Measurements from ENCODE around the gene KCNMA1. TPM values are rescaled to one million over a fixed set of nuclear protein-coding genes. Genes with fewer than 3 reads are reported as not detected.

Gene KCNMA1
- polyA plus RNA-seq, 6 donors from 2014 or later: not detected

DNA sequence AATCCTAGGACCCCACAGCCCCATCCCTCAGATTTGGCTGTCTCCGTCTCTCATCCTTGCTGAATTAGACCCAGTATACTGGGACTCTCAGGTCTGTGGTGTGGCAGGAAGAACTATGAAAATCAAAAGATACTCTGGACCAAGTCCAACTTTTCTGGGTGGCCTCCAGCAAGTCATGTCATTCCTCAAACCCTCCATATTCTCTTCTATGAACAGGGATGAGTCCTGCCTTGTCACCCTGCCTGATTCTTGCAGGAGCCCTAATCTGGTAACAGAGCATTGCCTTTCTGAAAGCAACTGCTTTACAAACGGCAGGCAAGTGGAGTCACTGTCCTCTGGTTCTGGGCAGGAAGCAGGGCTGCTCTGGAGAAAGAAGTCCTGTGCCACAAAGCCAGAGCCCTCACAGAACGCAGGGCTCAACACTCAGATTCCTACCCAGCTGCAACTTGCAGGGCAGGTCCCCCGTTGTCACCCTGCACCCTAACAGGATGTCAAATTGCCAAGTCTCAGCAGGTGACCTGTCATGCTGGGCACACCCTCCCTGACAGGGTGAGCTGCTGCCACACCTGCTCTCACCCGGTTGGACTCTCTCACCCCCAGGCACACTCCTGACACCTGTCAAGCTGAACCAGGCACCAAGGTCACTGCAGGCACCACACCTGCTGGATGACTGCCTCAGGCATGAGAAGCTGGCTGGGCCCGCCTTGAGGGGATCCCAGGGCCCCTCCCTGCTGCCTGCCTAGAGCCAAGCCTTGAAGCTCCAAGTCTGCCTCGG is 227.7 kb downstream of the KCNMA1 start:
- Mint-ChIP-seq H3K4me3 (no peak overlapping the region), H3K4me1 (no peaks in the 10 kb centered on the region), H3K36me3 (no peaks in the 10 kb centered on the region), H3K27ac (no peak overlapping the region), H3K27me3 (peaks cover 0 to 15% (median 6%) of the 10 kb centered on the region in 3 donors), H3K9me3 (peaks cover 0 to 2% (median 0%) of the 10 kb centered on the region in 7 donors)
- ATAC-seq (ENCODE audit: low read depth in 2 of 2) (no peak), DNase-seq (no peak)

DNA sequence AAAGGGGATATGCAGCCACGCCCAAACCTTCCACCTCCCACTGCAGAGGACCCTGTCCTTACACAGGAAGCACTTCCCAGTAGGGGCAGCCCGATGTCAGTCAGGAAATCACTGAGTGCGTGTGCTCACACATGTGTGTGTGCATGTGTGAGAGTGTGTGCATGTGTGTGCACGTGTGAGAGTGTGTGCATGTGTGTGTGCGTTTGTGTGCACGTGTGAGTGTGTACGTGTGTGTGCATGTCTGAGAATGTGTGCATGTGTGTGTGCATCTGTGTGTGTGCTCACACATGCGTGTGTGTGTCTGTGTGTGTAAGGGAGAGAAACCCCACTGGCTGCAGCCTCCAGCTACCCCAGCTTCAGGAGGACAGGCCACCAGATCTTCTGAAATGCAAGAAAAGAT is 229.3 kb downstream of the KCNMA1 start:
- H3K27me3 Mint-ChIP-seq: peaks cover under 1 to 7% (median 6%) of the 10 kb centered on the region in 3 donors
- no peak overlapping the region for H3K27ac Mint-ChIP-seq

DNA sequence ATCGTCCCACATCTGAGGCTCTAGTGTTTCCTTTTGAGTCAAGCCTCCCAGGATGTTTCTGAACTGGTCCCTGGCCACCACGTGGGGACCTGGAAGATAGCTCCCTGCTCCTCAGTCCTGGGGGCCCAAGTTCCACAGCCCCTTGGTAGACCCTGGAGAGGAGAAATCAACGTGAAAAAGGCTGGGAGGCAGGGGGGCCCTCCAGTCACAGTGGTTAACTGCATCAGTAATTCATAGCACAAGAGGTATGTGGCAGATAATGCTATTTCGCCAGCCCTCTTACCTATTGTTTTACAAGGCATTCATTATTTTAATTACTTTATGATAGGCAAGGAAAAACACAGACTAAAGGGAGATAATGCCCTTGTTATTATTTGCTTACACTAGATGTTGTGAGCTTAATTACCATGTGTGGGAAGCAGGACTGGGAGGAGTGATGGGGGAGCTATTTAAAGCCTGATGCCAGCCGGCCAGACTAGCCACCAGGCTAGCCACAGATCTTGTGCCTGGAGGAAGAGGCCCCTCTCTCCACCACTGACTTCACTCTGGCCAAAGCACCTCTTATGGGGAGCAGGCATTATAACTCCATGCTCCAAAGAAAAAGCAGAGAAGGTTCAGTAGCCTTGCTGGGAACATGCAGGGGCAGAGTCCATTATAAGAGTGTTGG is 230.7 kb downstream of the KCNMA1 start:
- peaks cover 8 to 18% (median 9%) of the 10 kb centered on the region in 3 donors for H3K27me3 Mint-ChIP-seq
- H3K4me3 Mint-ChIP-seq: no peak overlapping the region
- peaks cover 0 to 2% (median 0%) of the 10 kb centered on the region in 7 donors for H3K9me3 Mint-ChIP-seq
- no peak overlapping the region for H3K27ac Mint-ChIP-seq
- no peaks in the 10 kb centered on the region for H3K4me1 Mint-ChIP-seq
- no peaks in the 10 kb centered on the region for H3K36me3 Mint-ChIP-seq
- DNase-seq: no peak
- no peak for ATAC-seq (ENCODE audit: low read depth in 2 of 2)

More for the DNA sequence above, 229.3 kb downstream of the KCNMA1 start:
- Mint-ChIP-seq H3K4me3 (no peak overlapping the region), H3K36me3 (no peaks in the 10 kb centered on the region), H3K9me3 (peaks cover 0 to 2% (median 0%) of the 10 kb centered on the region in 7 donors), H3K4me1 (no peaks in the 10 kb centered on the region)
- ATAC-seq (ENCODE audit: low read depth in 2 of 2) (no peak), DNase-seq (no peak)

DNA sequence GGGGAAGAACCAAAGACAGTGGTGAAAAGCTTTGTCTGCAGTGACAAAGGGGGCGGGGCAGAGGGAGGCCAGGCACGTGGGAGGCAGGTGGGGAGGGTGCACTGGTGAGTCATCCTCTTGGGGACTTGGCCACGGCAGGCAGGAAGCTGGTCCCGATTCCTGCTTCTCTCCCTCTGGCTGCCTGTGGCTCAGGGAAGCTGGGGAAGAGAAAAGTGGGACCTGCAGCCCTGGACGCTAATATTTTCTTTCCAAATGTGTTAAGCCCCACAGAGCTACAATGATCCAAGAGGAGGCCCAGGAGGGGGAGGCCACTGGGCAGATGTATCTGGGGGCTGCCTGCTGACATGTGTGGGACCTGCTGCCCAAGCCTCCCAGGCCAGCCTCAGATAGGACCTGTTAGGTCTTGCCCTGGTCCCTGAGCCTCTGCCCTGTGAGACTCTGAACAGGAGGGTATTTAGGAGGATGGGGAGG is 231.8 kb downstream of the KCNMA1 start:
- Mint-ChIP-seq H3K4me1 (no peaks in the 10 kb centered on the region), H3K4me3 (no peak overlapping the region), H3K9me3 (peaks cover 0 to 2% (median 0%) of the 10 kb centered on the region in 7 donors), H3K36me3 (no peaks in the 10 kb centered on the region), H3K27ac (no peak overlapping the region), H3K27me3 (peaks cover 12 to 27% (median 14%) of the 10 kb centered on the region in 3 donors)
- DNase-seq (no peak), ATAC-seq (ENCODE audit: low read depth in 2 of 2) (no peak)

DNA sequence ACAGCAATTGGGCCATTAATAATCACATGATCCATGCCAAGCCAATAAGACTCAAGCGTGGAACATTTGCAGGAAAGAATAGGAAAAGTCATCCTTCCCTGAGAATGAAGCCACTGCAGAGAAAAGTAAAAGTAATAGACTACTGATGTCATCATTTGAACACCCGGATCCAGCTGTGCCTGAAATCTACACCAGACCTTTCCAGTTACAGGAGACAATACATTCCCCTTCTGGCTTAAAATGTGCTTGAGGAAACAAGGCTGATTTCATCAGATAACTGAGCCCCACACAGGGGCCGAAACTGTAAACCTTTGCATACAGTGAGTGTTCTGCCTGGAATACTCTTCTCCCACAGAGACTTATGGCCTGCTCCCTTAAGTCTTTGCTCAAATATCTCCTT is 232.8 kb downstream of the KCNMA1 start:
- Mint-ChIP-seq H3K27me3 (peaks cover 7 to 27% (median 14%) of the 10 kb centered on the region in 3 donors), H3K4me1 (no peaks in the 10 kb centered on the region), H3K36me3 (no peaks in the 10 kb centered on the region), H3K27ac (no peak overlapping the region), H3K9me3 (peaks cover 0 to 2% (median 0%) of the 10 kb centered on the region in 7 donors), H3K4me3 (no peak overlapping the region)
- DNase-seq: no peak
- ATAC-seq (ENCODE audit: low read depth in 2 of 2): no peak

DNA sequence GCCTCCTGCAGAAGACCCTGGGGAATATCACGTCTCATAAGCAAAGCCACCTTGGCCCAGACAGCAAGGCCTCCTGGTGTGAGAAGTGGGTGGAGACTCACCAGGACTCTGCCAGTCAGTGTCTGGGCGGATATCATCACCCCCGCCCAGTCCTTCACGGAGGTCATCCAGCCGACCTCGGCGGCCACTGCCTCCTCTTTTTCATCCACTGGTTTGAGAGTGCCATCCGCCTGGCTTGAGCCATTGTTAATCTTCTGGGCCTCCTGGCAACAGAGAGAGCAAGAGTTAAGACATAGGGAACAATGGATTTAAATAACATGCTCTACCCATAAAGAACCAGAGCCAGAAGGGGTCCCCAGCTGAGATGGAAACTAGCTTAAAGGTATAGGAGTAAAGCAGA is 233.8 kb downstream of the KCNMA1 start:
- H3K36me3 Mint-ChIP-seq: no peaks in the 10 kb centered on the region
- H3K4me1 Mint-ChIP-seq: no peaks in the 10 kb centered on the region
- H3K9me3 Mint-ChIP-seq: peaks cover 0 to 2% (median 0%) of the 10 kb centered on the region in 7 donors
- DNase-seq (no peak), ATAC-seq (ENCODE audit: low read depth in 2 of 2) (no peak)
- H3K27ac Mint-ChIP-seq: no peak overlapping the region
- H3K27me3 Mint-ChIP-seq: peaks cover 9 to 27% (median 14%) of the 10 kb centered on the region in 3 donors
- no peak overlapping the region for H3K4me3 Mint-ChIP-seq

DNA sequence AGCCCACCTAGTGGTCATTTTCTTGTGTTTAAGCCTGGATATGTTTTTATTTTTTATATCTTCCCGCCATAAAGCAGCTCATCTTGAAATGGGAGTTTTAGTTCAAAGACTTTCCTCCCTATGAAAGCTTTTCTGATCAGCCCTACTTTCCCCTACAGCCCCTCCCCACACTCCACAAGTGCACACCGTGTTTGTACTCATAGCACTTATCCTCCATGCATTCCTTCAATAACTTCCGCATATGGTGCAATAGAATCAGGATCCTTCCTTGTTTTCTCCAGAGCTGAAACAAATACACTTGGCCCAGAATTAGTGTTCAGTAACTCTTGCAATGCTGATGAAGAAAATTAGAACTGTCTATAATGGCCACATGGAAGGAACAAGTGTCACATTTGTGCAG is 235.9 kb downstream of the KCNMA1 start:
- no peak overlapping the region for H3K4me3 Mint-ChIP-seq
- H3K27me3 Mint-ChIP-seq: peaks cover 14 to 27% (median 22%) of the 10 kb centered on the region in 3 donors
- H3K27ac Mint-ChIP-seq: no peak overlapping the region
- H3K4me1 Mint-ChIP-seq: no peaks in the 10 kb centered on the region
- no peaks in the 10 kb centered on the region for H3K36me3 Mint-ChIP-seq
- peaks cover 0 to 2% (median 0%) of the 10 kb centered on the region in 7 donors for H3K9me3 Mint-ChIP-seq
- ATAC-seq (ENCODE audit: low read depth in 2 of 2) (no peak), DNase-seq (no peak)

DNA sequence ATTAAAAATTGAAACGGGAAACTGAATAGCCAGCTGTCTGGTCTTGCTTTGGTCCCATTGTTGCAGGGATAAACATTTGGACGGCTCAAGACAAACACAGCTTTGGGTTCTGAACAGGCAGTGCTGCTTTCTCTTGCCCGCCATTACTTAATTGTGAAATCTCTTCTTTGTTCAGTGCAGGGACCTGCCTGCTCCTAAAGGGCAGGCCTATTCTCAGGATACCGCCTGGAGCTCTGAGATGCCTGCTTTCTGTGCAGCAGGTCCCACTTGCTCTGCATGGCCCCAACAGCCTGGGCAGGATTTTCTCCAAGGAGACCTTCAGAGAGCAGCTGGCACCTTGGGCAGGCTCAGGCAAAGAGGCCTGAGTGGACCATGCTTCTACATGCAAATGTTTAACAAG is 237.6 kb downstream of the KCNMA1 start:
- H3K36me3 Mint-ChIP-seq: no peaks in the 10 kb centered on the region
- no peak overlapping the region for H3K27ac Mint-ChIP-seq
- H3K4me1 Mint-ChIP-seq: no peaks in the 10 kb centered on the region
- ATAC-seq (ENCODE audit: low read depth in 2 of 2) (no peak), DNase-seq (no peak)
- peaks cover 14 to 27% (median 25%) of the 10 kb centered on the region in 3 donors for H3K27me3 Mint-ChIP-seq
- H3K4me3 Mint-ChIP-seq: no peak overlapping the region
- peaks cover 0 to 2% (median 0%) of the 10 kb centered on the region in 7 donors for H3K9me3 Mint-ChIP-seq

DNA sequence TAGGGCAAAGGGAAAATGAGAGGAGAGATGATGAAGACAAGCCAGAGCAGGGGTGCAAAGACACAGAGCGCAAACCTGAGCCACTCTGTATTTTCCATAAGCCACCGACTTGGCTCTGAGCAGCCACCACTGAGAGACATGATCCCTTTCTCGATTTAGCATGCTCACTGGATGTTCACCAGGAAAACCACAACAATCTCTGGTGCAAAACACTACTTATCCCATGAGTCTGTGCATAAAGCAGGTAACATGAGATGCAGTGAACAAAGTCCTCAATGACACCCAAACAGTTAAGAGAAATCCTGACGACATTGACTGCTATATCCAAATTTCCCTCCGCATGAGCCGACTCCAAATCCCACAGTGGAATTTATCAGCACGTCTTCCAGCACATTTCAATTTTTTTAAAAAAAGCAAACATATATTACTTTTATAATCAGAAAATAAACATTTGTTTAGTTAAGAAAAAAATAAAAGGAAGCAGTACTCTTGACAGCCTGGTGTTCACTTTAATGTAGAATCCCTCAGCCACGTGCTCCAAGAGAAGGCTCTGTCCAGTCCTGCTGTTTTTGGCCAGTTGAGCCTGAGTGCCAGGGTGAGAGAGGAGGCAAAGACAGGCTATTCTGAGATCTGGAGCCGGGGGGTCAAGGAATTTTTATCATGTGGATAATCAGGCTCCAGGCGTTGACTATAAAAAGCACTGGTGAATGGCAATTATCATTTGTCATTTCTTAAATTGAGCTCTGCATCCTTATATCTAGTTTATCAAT is 238.4 kb downstream of the KCNMA1 start:
- Mint-ChIP-seq H3K36me3 (no peaks in the 10 kb centered on the region), H3K4me3 (no peak overlapping the region), H3K27ac (no peak overlapping the region), H3K9me3 (peaks cover 0 to 2% (median 0%) of the 10 kb centered on the region in 7 donors), H3K4me1 (no peaks in the 10 kb centered on the region), H3K27me3 (peaks cover 18 to 27% (median 25%) of the 10 kb centered on the region in 3 donors)
- no peak for DNase-seq
- no peak for ATAC-seq (ENCODE audit: low read depth in 2 of 2)

DNA sequence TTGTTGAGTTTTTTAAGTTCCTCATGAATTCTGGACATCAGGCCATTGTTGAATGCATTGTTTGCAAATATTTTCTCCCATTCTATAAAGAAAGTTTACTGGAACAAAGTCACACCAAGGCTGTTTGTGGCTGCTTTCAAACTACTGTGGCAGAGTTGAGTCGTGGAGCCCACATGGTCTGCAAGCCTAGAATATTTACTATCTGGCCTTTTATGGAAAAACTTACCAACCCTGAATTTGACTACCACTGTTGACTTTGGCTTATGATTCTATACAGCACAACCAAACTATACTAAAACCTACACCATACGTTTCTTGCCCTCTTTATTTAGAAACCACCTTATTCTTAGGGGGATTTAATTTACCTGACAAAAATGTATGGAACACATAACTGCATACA is 239.1 kb downstream of the KCNMA1 start:
- no peak overlapping the region for H3K27ac Mint-ChIP-seq
- H3K9me3 Mint-ChIP-seq: peaks cover 0 to 2% (median 0%) of the 10 kb centered on the region in 7 donors
- no peak for DNase-seq
- peaks cover 24 to 25% (median 24%) of the 10 kb centered on the region in 3 donors for H3K27me3 Mint-ChIP-seq
- no peaks in the 10 kb centered on the region for H3K36me3 Mint-ChIP-seq
- H3K4me3 Mint-ChIP-seq: no peak overlapping the region
- ATAC-seq (ENCODE audit: low read depth in 2 of 2): no peak
- no peaks in the 10 kb centered on the region for H3K4me1 Mint-ChIP-seq

DNA sequence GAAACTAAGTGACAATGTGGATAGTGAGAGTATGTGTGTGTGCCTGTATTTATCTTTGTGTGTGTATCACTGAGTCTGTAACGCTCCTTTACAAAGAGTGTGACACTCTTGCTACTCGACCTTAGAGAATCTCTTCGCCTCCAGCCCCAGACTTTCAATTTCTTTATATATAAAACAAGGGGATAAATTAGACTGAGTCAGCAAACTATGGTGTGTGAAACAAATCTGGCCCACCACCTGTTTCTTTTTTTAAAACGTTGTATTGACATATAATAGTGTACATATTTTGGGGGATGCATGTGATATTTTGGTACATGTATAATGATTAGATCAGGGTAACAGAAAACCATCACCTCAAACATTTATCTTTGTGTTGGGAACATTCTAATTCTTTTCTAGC is 240.5 kb downstream of the KCNMA1 start:
- H3K9me3 Mint-ChIP-seq: peaks cover 0 to 2% (median 0%) of the 10 kb centered on the region in 7 donors

DNA sequence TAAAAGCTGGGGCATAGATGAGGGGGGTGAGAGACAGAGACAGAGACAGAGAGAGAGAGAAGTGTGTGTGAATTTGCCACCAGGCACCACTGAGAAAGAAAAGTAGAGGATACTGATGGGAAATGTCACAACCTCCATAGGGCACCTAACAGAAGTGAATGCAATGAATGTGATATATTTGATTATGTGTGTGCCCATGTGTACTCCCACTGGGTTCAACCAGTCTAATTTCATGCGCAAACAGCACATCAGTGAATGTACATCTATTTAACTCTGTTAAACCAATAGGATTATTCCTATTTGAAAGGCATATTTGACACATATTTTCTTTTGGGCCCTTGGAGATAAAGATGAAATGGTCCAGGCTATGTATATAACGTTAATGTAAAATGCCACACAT is 241.3 kb downstream of the KCNMA1 start:
- no peaks in the 10 kb centered on the region for H3K36me3 Mint-ChIP-seq

More for the DNA sequence above, 240.5 kb downstream of the KCNMA1 start:
- DNase-seq (no peak), ATAC-seq (ENCODE audit: low read depth in 2 of 2) (no peak)
- no peaks in the 10 kb centered on the region for H3K36me3 Mint-ChIP-seq
- H3K4me3 Mint-ChIP-seq: no peak overlapping the region
- no peaks in the 10 kb centered on the region for H3K4me1 Mint-ChIP-seq
- H3K27ac Mint-ChIP-seq: no peak overlapping the region
- H3K27me3 Mint-ChIP-seq: peaks cover 12 to 27% (median 24%) of the 10 kb centered on the region in 3 donors

DNA sequence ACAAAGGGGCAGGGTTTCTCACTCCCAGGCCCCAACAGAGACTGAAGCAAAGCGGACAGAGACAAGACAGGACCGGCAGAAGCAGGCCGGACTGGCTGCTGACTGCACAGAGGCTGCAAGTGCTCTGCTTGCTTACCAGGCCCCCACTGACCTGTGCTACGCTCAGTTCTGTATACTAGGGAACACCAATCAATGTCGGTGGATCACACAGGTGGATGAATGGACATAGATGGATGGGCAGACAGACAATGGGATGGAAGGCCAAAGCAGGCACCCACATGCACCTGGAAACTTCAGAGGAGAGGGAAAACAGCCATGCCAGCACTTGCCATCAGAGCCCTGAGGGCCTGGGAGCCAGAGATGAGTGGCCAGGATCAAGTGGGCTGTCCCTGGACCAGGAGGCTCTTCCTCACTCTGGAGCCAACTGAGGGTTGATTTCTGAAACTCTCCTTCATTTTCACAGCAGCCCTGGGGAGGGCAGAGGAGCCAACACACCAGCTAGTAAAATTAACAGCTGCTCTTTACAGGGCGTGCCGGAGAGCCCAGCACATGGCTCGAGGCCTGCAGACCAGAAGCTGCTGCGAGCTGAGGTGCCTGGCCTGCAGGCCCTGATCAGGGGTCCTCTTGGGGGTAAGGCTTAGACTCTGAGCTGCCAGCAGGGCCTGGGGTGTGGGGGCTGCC is 243.6 kb downstream of the KCNMA1 start:
- peaks cover 0 to 19% (median 16%) of the 10 kb centered on the region in 3 donors for H3K27me3 Mint-ChIP-seq
- no peaks in the 10 kb centered on the region for H3K4me1 Mint-ChIP-seq
- no peak overlapping the region for H3K4me3 Mint-ChIP-seq
- no peak overlapping the region for H3K27ac Mint-ChIP-seq
- no peaks in the 10 kb centered on the region for H3K36me3 Mint-ChIP-seq
- ATAC-seq (ENCODE audit: low read depth in 2 of 2) (no peak), DNase-seq (no peak)
- H3K9me3 Mint-ChIP-seq: no peaks in the 10 kb centered on the region

More for the DNA sequence above, 241.3 kb downstream of the KCNMA1 start:
- Mint-ChIP-seq H3K27me3 (peaks cover 4 to 19% (median 16%) of the 10 kb centered on the region in 3 donors), H3K4me1 (no peaks in the 10 kb centered on the region), H3K27ac (no peak overlapping the region), H3K9me3 (peaks cover 0 to 2% (median 0%) of the 10 kb centered on the region in 7 donors), H3K4me3 (no peak overlapping the region)
- no peak for DNase-seq
- ATAC-seq (ENCODE audit: low read depth in 2 of 2): no peak
